Measurements from ENCODE around the gene GORASP1.

The GORASP1 gene

DNA sequence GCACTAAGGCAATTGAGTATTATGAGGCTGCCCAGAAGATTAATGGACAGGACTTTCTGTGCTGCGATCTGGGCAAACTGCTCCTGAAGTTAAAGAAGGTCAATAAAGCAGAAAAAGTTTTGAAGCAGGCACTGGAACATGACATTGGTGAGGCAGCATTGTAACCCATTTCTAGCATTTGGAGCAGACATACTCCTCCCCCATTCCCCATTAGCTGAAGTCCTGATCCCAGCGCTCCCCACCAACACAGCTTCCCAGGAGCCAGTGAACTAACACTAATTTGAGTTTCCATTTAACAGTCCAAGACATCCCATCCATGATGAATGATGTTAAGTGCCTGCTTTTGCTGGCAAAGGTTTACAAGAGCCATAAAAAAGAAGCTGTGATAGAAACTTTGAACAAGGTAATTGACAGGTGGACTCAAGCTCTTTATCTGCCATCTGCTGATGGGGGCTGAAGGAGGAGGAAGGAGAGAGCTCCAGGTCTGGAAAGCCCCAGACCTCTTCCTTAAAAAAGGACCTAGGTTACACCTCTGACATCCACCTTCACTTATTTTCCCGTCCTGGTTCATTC is 23.4 kb upstream of the GORASP1 start:
- H3K27ac ChIP-seq (ENCODE audit: low read depth, low read length) = no peak overlapping the region
- no peak overlapping the region for H3K9ac ChIP-seq (ENCODE audit: low read length)
- no peaks in the 10 kb centered on the region; the same call in 1 of the 2 replicates for H3K4me1 ChIP-seq (ENCODE audit: control insufficient read depth, insufficient read depth, low read length)
- no peak overlapping the region for H3K4me3 ChIP-seq (ENCODE audit: low read depth, low read length)
- H3K36me3 ChIP-seq (ENCODE audit: control insufficient read depth, insufficient read depth, low read length) = no peaks in the 10 kb centered on the region
- no peaks in the 10 kb centered on the region for H3K9me3 ChIP-seq (ENCODE audit: control insufficient read depth, insufficient read depth, low read depth, low read length)
- no peaks in the 10 kb centered on the region for H3K27me3 ChIP-seq (ENCODE audit: control insufficient read depth, insufficient read depth, low read length)

DNA sequence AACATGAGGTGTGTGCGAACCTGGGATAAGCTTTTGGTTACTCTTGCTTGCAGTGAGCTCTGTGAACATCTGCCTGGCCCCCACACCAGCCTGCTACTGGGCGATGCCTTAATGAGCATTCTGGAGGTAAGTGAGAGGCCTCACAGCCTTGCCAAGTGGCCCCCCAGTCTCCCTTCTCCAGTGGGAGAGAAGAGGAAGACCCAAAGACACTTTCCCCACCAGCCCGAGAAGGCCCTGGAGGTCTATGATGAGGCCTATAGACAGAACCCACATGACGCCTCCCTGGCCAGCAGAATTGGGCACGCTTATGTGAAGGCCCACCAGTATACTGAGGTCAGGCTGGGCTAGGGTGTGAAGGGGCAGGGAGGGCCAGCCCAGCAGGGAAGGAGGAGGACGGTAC is 22.6 kb upstream of the GORASP1 start:
- Histone ChIP-seq H3K27me3 (ENCODE audit: control insufficient read depth, insufficient read depth, low read length) (no peaks in the 10 kb centered on the region), H3K36me3 (ENCODE audit: control insufficient read depth, insufficient read depth, low read length) (no peaks in the 10 kb centered on the region), H3K27ac (ENCODE audit: low read depth, low read length) (no peak overlapping the region), H3K4me1 (ENCODE audit: control insufficient read depth, insufficient read depth, low read length) (no peaks in the 10 kb centered on the region; the same call in 1 of the 2 replicates), H3K4me3 (ENCODE audit: low read depth, low read length) (no peak overlapping the region), H3K9me3 (ENCODE audit: control insufficient read depth, insufficient read depth, low read depth, low read length) (no peaks in the 10 kb centered on the region), H3K9ac (ENCODE audit: low read length) (no peak overlapping the region)

DNA sequence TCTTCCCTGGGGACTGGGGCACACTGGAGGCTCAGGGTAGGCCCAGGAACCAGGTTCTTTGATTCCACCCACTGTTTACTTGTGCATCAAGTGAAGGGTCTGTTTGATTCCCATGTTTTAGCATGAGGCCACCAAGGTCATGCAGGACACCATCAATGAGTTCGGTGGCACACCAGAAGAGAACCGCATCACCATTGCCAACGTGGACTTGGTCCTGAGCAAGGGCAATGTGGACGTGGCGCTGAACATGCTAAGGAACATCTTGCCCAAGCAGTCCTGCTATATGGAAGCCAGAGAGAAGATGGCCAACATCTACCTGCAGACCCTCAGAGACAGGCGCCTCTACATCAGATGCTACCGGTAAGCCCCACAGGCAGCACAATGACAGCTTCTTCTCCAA is 21.5 kb upstream of the GORASP1 start:
- H3K9me3 ChIP-seq (ENCODE audit: control insufficient read depth, insufficient read depth, low read depth, low read length) = no peaks in the 10 kb centered on the region
- no peak overlapping the region for H3K9ac ChIP-seq (ENCODE audit: low read length)
- no peak overlapping the region for H3K4me3 ChIP-seq (ENCODE audit: low read depth, low read length)
- no peaks in the 10 kb centered on the region for H3K27me3 ChIP-seq (ENCODE audit: control insufficient read depth, insufficient read depth, low read length)
- H3K4me1 ChIP-seq (ENCODE audit: control insufficient read depth, insufficient read depth, low read length) = no peaks in the 10 kb centered on the region; the same call in 1 of the 2 replicates
- H3K27ac ChIP-seq (ENCODE audit: low read depth, low read length) = no peak overlapping the region
- H3K36me3 ChIP-seq (ENCODE audit: control insufficient read depth, insufficient read depth, low read length) = no peaks in the 10 kb centered on the region

DNA sequence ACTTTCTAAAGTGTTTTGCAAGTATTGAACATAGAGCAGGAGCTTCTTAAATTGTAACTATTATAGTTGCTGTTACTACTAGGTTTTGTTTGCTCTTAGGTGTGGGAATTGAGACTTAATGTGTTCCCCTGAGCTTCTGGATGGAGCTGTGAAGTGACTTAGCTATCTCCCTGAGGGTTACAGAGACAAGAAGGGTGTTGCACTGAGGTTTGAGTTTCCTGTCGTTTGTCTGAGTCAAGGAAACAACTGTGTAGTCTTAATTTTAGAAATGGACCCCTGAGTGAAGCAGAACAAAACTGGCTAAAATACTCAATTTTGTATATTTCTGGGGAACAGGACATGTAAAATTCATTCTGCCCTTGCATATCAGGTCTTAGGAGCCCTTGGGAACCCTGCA is 20.5 kb upstream of the GORASP1 start:
- no peaks in the 10 kb centered on the region for H3K9me3 ChIP-seq (ENCODE audit: control insufficient read depth, insufficient read depth, low read depth, low read length)
- no peaks in the 10 kb centered on the region for H3K36me3 ChIP-seq (ENCODE audit: control insufficient read depth, insufficient read depth, low read length)
- no peak overlapping the region for H3K9ac ChIP-seq (ENCODE audit: low read length)
- H3K4me3 ChIP-seq (ENCODE audit: low read depth, low read length) = no peak overlapping the region
- no peak overlapping the region for H3K27ac ChIP-seq (ENCODE audit: low read depth, low read length)
- H3K4me1 ChIP-seq (ENCODE audit: control insufficient read depth, insufficient read depth, low read length) = no peaks in the 10 kb centered on the region; the same call in 1 of the 2 replicates
- no peaks in the 10 kb centered on the region for H3K27me3 ChIP-seq (ENCODE audit: control insufficient read depth, insufficient read depth, low read length)

DNA sequence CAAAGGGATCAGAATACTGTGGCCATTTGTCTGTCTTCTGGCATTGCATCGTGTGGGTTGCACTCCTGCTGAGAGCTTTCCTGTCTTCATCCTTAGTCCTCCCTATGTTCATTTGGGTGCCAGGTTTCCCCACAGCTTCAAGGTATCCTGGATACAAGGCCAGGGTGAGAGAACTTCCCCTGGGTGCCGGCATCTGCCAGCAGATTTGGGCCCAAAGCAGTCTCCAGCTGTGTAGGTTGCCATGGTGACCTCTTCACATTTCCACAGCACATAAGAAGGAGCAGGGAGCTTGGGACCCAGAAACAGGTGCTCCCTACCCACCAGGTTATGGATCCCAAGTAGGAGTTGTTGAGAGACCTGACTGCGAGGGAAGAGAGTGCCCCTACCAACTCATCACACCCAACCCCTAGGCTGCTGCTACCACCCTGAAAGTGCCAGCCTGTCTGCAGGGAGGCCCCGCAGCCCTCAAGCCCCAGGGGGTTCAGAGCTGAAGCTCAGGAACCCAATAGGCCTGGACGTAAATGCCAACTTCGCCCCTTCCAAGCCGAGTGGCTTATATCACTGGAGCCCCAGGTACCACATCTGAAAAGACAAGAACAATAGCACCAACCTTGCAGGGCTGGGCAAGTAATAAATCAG is 20.0 kb upstream of the GORASP1 start:
- Histone ChIP-seq H3K27ac (ENCODE audit: low read depth, low read length) (no peak overlapping the region), H3K9ac (ENCODE audit: low read length) (no peak overlapping the region), H3K4me1 (ENCODE audit: control insufficient read depth, insufficient read depth, low read length) (no peaks in the 10 kb centered on the region; the same call in 1 of the 2 replicates), H3K27me3 (ENCODE audit: control insufficient read depth, insufficient read depth, low read length) (no peaks in the 10 kb centered on the region), H3K36me3 (ENCODE audit: control insufficient read depth, insufficient read depth, low read length) (no peaks in the 10 kb centered on the region), H3K9me3 (ENCODE audit: control insufficient read depth, insufficient read depth, low read depth, low read length) (no peaks in the 10 kb centered on the region), H3K4me3 (ENCODE audit: low read depth, low read length) (no peak overlapping the region)

DNA sequence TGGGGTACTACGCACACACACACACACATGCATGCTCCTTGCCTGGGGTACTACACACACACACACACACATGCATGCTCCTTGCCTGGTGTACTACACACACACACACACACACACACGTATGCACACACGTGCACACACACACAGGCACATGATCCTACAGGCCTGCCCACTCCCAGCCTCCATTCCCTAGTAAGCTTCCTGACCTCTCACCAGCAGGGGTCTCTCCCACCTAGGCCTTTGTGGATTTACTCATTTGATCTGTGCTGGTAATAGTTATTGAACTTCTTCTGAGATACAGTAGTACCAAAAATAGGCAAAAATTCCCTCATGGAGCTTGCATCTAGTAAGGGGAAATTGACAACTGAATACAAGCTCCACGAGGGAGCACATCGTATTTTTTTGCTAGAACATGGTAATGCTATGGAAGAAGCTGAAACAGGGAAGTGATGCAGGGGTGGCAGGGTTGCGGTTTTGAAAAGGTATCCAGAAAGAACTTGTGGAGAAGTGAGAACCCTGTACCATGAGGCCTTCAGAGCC is 19.2 kb upstream of the GORASP1 start:
- no peak overlapping the region for H3K27ac ChIP-seq (ENCODE audit: low read depth, low read length)

DNA sequence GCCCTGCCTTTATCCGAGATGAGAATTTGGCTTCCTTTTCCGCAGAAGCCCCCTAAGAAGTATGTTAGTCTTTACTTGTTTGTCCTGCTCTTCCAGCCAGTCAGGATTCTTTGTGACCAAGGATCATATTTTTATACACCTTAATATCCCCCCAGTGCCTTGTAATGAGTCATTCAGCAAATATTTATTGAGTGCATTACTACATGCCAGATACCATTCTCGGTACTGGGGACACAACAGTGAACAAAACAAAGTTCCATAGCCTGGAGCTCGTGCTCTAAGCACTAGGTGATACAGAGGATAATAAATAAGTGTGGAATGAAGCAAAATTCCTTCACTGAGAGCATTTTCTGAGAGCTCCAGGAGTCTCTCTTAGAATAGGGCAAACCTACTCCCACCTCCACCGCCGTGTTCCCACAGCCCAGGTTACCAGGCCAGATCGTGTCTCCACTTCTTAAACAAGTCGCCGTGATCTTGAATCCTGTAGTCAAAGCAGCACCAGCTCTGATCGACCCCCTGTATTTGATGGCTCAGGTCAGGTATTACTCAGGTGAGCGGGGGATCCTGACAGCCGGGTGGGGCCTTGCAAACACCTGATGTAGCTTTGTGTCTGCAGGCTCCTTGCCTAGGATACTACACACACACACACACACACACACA is 18.5 kb upstream of the GORASP1 start:
- H3K9me3 ChIP-seq (ENCODE audit: control insufficient read depth, insufficient read depth, low read depth, low read length) = no peaks in the 10 kb centered on the region
- H3K9ac ChIP-seq (ENCODE audit: low read length) = no peak overlapping the region
- H3K4me3 ChIP-seq (ENCODE audit: low read depth, low read length) = no peak overlapping the region
- no peak overlapping the region for H3K27ac ChIP-seq (ENCODE audit: low read depth, low read length)
- H3K27me3 ChIP-seq (ENCODE audit: control insufficient read depth, insufficient read depth, low read length) = no peaks in the 10 kb centered on the region
- H3K4me1 ChIP-seq (ENCODE audit: control insufficient read depth, insufficient read depth, low read length) = no peaks in the 10 kb centered on the region; the same call in 1 of the 2 replicates
- H3K36me3 ChIP-seq (ENCODE audit: control insufficient read depth, insufficient read depth, low read length) = no peaks in the 10 kb centered on the region

More for the DNA sequence above, 19.2 kb upstream of the GORASP1 start:
- no peak overlapping the region for H3K9ac ChIP-seq (ENCODE audit: low read length)
- H3K27me3 ChIP-seq (ENCODE audit: control insufficient read depth, insufficient read depth, low read length) = no peaks in the 10 kb centered on the region
- H3K36me3 ChIP-seq (ENCODE audit: control insufficient read depth, insufficient read depth, low read length) = no peaks in the 10 kb centered on the region
- no peaks in the 10 kb centered on the region; the same call in 1 of the 2 replicates for H3K4me1 ChIP-seq (ENCODE audit: control insufficient read depth, insufficient read depth, low read length)
- no peaks in the 10 kb centered on the region for H3K9me3 ChIP-seq (ENCODE audit: control insufficient read depth, insufficient read depth, low read depth, low read length)
- H3K4me3 ChIP-seq (ENCODE audit: low read depth, low read length) = no peak overlapping the region

DNA sequence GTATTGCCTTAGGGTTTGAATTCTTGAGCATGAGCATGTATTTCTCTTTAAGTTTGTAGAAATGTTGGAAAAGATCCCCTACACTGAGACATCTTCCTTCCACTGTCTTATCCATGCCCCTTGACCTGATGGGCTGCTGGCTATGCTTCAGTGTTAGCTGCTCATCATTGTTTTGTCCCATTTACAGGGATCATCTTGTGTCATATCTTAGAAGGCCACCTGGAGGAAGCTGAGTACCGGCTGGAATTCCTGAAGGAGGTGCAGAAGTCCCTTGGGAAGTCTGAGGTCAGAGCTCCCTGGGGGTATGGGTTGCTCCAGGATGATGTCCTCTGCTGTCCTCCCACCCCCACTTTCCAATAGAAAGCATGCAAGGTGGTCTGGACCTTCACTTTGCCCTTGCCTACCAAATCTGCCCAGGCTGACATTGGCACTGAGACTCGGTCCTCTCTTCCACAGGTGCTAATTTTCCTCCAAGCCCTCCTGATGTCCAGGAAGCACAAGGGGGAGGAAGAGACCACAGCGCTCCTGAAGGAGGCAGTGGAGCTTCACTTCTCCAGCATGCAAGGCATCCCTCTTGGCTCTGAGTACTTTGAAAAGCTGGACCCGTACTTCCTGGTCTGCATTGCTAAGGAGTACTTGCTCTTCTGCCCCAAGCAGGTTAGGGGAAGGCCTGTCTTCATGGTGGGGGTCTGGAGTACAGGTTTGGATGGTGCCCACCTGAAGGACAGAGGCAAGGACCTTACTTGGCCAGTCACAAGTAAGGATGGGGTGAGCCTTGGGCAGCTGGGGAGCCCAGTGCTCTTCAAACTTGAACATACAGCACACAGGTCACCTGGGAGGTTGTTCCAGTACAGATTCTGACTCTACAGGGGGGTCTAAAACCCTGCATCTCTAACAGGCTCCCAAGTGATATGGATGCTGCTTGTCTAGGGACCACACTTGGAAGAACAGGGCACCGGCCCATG is 17.7 kb upstream of the GORASP1 start:
- Histone ChIP-seq H3K9me3 (ENCODE audit: control insufficient read depth, insufficient read depth, low read depth, low read length) (no peaks in the 10 kb centered on the region), H3K9ac (ENCODE audit: low read length) (no peak overlapping the region), H3K27me3 (ENCODE audit: control insufficient read depth, insufficient read depth, low read length) (no peaks in the 10 kb centered on the region), H3K27ac (ENCODE audit: low read depth, low read length) (no peak overlapping the region), H3K36me3 (ENCODE audit: control insufficient read depth, insufficient read depth, low read length) (no peaks in the 10 kb centered on the region), H3K4me1 (ENCODE audit: control insufficient read depth, insufficient read depth, low read length) (no peaks in the 10 kb centered on the region; the same call in 1 of the 2 replicates), H3K4me3 (ENCODE audit: low read depth, low read length) (no peak overlapping the region)

DNA sequence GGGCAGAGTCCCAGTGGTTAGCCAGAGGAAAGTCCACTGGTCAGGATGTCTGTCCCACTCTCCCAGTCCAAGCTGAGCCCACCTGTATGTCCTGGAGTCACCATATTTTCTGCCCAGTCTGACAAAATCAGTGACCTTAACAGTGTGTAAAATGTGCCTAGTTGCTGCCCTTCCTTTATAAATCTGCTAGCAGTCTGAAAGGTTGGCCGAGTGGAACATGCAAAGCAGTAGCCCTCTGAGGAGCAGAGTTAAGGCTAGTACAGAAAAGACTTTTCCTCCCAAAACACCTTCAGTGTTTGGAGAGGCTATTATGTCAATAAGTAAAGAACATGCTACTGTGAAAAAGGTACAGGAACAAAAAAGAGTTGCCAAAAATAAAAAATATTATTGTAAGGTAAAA is 15.4 kb upstream of the GORASP1 start:
- Histone ChIP-seq H3K36me3 (ENCODE audit: control insufficient read depth, insufficient read depth, low read length) (no peaks in the 10 kb centered on the region), H3K9ac (ENCODE audit: low read length) (no peak overlapping the region), H3K27ac (ENCODE audit: low read depth, low read length) (no peak overlapping the region), H3K4me3 (ENCODE audit: low read depth, low read length) (no peak overlapping the region), H3K9me3 (ENCODE audit: control insufficient read depth, insufficient read depth, low read depth, low read length) (no peaks in the 10 kb centered on the region), H3K4me1 (ENCODE audit: control insufficient read depth, insufficient read depth, low read length) (no peaks in the 10 kb centered on the region; the same call in 1 of the 2 replicates), H3K27me3 (ENCODE audit: control insufficient read depth, insufficient read depth, low read length) (no peaks in the 10 kb centered on the region)

DNA sequence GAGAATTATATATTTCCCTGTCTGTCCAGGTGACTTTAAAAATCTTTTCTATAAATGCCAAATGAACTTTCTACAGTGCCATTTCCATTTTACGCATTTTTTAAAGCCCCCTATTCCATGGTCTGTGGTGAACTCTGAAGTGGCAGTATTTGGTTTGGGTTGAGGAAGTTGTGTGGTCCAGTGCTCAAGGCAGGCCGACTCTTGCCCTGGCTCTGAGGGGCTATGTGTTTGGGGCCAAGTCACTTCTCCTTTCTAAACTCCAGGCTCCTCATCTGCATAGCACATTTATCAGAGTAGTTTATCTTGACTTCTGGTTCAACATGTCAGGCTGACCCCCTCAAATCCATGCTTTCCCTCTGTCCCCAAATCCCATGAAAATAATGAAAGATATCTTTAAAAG is 14.2 kb upstream of the GORASP1 start:
- Histone ChIP-seq H3K36me3 (ENCODE audit: control insufficient read depth, insufficient read depth, low read length) (no peaks in the 10 kb centered on the region), H3K4me1 (ENCODE audit: control insufficient read depth, insufficient read depth, low read length) (no peaks in the 10 kb centered on the region; the same call in 1 of the 2 replicates), H3K27me3 (ENCODE audit: control insufficient read depth, insufficient read depth, low read length) (no peaks in the 10 kb centered on the region), H3K9me3 (ENCODE audit: control insufficient read depth, insufficient read depth, low read depth, low read length) (no peaks in the 10 kb centered on the region), H3K4me3 (ENCODE audit: low read depth, low read length) (no peak overlapping the region), H3K9ac (ENCODE audit: low read length) (no peak overlapping the region), H3K27ac (ENCODE audit: low read depth, low read length) (no peak overlapping the region)
